Loucy (cell line): Measurements from ENCODE around the gene ADCY9.

Experiments
- CTCF ChIP-seq: fragments of 200-600 bp; sonication (generic); conservative IDR thresholded peaks from 2 replicates; pipeline ENCODE4 v1.5.1; 2014; ENCODE audit warnings: mild to moderate bottlenecking, antibody characterized with exemption, low read length
- EZH2phosphoT487 ChIP-seq: fragments of 200-600 bp; IDR thresholded peaks from 2 replicates; pipeline ENCODE4 v1.6.1; 2018; ENCODE audit warnings: antibody characterized with exemption, mild to moderate bottlenecking, moderate library complexity, borderline replicate concordance

- TF ChIP-seq CTCF (no peak), EZH2phosphoT487 (no peak)
Measured at GRCh38 chr16:4142268-4142667, 26.0 kb upstream of the ADCY9 start.
